Measurements from ENCODE around the gene USP38.

DNA sequence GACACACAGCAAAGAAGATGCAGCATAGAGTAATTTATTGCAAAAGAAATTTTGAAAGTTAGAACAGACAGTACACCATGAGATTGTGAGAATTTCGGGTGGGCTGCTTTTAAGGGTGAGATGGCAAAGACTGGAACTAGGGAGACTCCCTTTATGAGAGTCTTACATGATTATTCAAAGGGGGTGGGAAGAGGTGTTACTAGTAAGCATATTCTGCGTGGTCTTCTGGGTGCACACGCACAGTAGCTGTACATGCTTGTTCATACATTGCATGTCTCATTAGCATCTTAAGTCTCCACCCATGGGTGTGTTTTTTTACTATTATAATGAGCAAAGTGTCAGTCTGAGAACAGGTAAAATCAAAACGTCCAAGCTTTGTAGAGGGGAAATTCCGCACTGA lies 49.4 kb upstream of the USP38 start:
- TF ChIP-seq, protein P1, sequence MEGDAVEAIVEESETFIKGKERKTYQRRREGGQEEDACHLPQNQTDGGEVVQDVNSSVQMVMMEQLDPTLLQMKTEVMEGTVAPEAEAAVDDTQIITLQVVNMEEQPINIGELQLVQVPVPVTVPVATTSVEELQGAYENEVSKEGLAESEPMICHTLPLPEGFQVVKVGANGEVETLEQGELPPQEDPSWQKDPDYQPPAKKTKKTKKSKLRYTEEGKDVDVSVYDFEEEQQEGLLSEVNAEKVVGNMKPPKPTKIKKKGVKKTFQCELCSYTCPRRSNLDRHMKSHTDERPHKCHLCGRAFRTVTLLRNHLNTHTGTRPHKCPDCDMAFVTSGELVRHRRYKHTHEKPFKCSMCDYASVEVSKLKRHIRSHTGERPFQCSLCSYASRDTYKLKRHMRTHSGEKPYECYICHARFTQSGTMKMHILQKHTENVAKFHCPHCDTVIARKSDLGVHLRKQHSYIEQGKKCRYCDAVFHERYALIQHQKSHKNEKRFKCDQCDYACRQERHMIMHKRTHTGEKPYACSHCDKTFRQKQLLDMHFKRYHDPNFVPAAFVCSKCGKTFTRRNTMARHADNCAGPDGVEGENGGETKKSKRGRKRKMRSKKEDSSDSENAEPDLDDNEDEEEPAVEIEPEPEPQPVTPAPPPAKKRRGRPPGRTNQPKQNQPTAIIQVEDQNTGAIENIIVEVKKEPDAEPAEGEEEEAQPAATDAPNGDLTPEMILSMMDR (IDR thresholded peaks at IDR 0.05), result no peak
- TF ChIP-seq EZH2 (IDR thresholded peaks at IDR 0.05; ENCODE audit: borderline replicate concordance, insufficient read depth, low read depth, low read length, poor library complexity, severe bottlenecking), result no peak

All from B cell (primary cell).